Ishikawa (cell line): ENCODE data around the gene KRT39.

ENCODE experiments used
- CEBPB ChIP-seq: IDR thresholded peaks from 2 replicates; pipeline ENCODE4 v1.6.1; 2012
- CREB1 ChIP-seq: IDR thresholded peaks from 2 replicates; pipeline ENCODE4 v1.6.1; 2012; ENCODE audit warnings: low read depth
- EGR1 ChIP-seq: IDR thresholded peaks from 2 replicates; pipeline ENCODE4 v1.6.1; 2012
- RAD21 ChIP-seq: IDR thresholded peaks from 2 replicates; pipeline ENCODE4 v1.6.1; 2012; ENCODE audit warnings: low read depth
- TCF12 ChIP-seq: IDR thresholded peaks from 2 replicates; pipeline ENCODE4 v1.6.1; 2012; ENCODE audit warnings: low read depth
- YY1 ChIP-seq: IDR thresholded peaks from 2 replicates; pipeline ENCODE4 v1.6.1; 2012; ENCODE audit warnings: low read depth
- ZBTB7A ChIP-seq: IDR thresholded peaks from 2 replicates; pipeline ENCODE4 v1.6.1; 2012; ENCODE audit warnings: low read depth
- TF ChIP-seq, protein P1 (sequence below): IDR thresholded peaks from 2 replicates; pipeline ENCODE4 v1.6.1; 2012
- TF ChIP-seq, protein P2 (sequence below): IDR thresholded peaks from 2 replicates; pipeline ENCODE4 v1.6.1; 2012; ENCODE audit warnings: low read depth, mild to moderate bottlenecking

DNA sequence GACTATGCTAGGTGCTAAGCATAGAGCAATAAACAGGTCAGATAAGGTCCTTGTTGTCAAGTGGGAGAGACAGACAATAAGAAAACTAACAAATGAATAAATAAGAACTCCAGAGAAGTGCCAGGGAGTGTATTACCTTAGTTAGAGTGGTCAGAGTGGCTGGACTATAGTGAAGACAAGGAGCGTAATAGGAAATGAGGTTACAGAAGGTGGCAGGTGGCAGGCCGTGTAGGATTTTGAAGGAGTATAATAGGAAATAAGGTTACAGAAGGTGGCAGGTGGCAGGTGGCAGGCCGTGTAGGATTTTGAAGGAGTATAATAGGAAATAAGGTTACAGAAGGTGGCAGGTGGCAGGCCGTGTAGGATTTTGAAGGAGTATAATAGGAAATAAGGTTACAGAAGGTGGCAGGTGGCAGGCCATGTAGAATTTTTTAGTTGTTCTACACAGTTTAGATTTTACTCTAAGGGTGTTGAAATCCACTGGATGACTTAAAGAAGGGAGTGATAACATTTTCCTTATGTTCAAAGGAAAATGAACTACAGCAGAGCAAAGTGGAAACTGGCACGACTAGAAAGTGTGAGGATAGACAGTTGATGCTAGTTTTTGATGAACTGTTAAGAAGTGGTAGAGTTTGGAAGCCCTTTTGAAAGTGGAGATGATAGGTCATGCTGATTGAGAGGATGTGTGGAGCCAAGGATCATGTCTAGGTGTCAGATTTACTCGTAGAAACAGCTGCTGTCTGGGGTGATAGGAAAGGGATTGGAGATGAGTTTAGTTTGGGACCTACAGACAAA lies 45.8 kb upstream of the KRT39 start:
- TF ChIP-seq TCF12, result no peak
- no peak for TF ChIP-seq YY1
- no peak for TF ChIP-seq CREB1
- TF ChIP-seq, protein P1, sequence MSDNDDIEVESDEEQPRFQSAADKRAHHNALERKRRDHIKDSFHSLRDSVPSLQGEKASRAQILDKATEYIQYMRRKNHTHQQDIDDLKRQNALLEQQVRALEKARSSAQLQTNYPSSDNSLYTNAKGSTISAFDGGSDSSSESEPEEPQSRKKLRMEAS, result no peak
- TF ChIP-seq CEBPB, result no peak
- no peak for TF ChIP-seq EGR1
- TF ChIP-seq ZBTB7A, result no peak
- TF ChIP-seq, protein P2, sequence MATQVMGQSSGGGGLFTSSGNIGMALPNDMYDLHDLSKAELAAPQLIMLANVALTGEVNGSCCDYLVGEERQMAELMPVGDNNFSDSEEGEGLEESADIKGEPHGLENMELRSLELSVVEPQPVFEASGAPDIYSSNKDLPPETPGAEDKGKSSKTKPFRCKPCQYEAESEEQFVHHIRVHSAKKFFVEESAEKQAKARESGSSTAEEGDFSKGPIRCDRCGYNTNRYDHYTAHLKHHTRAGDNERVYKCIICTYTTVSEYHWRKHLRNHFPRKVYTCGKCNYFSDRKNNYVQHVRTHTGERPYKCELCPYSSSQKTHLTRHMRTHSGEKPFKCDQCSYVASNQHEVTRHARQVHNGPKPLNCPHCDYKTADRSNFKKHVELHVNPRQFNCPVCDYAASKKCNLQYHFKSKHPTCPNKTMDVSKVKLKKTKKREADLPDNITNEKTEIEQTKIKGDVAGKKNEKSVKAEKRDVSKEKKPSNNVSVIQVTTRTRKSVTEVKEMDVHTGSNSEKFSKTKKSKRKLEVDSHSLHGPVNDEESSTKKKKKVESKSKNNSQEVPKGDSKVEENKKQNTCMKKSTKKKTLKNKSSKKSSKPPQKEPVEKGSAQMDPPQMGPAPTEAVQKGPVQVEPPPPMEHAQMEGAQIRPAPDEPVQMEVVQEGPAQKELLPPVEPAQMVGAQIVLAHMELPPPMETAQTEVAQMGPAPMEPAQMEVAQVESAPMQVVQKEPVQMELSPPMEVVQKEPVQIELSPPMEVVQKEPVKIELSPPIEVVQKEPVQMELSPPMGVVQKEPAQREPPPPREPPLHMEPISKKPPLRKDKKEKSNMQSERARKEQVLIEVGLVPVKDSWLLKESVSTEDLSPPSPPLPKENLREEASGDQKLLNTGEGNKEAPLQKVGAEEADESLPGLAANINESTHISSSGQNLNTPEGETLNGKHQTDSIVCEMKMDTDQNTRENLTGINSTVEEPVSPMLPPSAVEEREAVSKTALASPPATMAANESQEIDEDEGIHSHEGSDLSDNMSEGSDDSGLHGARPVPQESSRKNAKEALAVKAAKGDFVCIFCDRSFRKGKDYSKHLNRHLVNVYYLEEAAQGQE, result no peak
- no peak for TF ChIP-seq RAD21
